IPS-20b (cell line): Measurements from ENCODE around the gene MSL3B.

Source experiments
- H3K27ac ChIP-seq: one replicate; pipeline ENCODE4 v1.5.1; 2013; ENCODE audit warnings: low read length
- H3K27me3 ChIP-seq: 2 replicates; pipeline ENCODE4 v1.6.1; 2013; ENCODE audit warnings: mild to moderate bottlenecking, low read length, inconsistent platforms; ENCODE audit not compliant: insufficient read depth
- H3K36me3 ChIP-seq: 2 replicates; pipeline ENCODE4 v1.6.1; 2013; ENCODE audit warnings: low read depth, mild to moderate bottlenecking, inconsistent platforms, low read length, moderate library complexity; ENCODE audit not compliant: insufficient read depth
- H3K4me1 ChIP-seq: 2 replicates; pipeline ENCODE4 v1.6.1; 2013; ENCODE audit warnings: mild to moderate bottlenecking, control low read depth, inconsistent platforms, low read length, moderate library complexity; ENCODE audit not compliant: insufficient read depth
- H3K4me3 ChIP-seq: 2 replicates; pipeline ENCODE4 v1.5.1; 2013; ENCODE audit warnings: mild to moderate bottlenecking, low read length, inconsistent platforms
- H3K9ac ChIP-seq: 2 replicates; pipeline ENCODE4 v1.6.1; 2013; ENCODE audit warnings: low read depth, mild to moderate bottlenecking, inconsistent platforms, low read length, moderate library complexity
- H3K9me3 ChIP-seq: 2 replicates; pipeline ENCODE4 v1.6.1; 2013; ENCODE audit warnings: mild to moderate bottlenecking, low read depth, low read length, inconsistent platforms; ENCODE audit not compliant: insufficient read depth

Gene MSL3B

DNA sequence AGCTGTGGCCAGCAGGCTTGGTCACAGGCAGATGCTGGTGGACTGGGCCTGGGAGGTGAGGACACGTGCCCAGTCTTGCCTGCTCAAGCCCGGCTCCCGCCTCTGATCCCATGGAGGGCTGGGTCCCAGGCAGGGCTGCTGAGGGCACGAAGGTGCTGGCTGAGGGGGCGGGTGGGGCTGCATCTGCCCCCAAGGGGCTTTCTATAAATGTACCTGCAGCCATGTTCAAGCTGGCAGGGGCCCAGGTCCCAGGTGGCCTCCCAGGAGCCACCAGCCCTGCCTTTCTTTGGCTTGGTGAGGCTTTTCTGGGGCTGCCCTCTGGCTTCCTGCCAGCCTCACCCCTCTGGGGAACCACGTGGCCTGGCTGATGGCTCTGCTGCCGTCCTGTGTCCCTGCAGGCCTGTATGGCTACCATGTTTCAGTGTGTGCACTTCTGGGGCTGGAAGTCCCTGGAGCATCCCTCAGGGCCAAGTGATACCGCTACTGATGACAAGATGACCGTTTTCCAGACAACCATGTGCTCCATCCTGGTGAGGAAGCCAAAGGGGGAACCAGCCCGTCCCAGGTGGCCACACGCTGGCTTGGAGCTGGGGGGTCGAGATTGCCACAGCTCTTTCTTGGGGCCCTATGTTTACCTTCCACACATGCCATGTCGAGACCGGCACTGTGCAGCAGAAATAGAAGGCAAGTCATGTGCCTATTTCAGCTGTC is 37.0 kb downstream of the MSL3B start:
- no peak overlapping the region for H3K27ac ChIP-seq
- no peaks in the 10 kb centered on the region for H3K9me3 ChIP-seq
- no peak overlapping the region for H3K4me3 ChIP-seq
- no peaks in the 10 kb centered on the region; the same call in 1 of the 2 replicates for H3K4me1 ChIP-seq
- peaks cover 24% of the 10 kb centered on the region for H3K36me3 ChIP-seq
- H3K9ac ChIP-seq, result no peak overlapping the region
- H3K27me3 ChIP-seq, result no peaks in the 10 kb centered on the region

DNA sequence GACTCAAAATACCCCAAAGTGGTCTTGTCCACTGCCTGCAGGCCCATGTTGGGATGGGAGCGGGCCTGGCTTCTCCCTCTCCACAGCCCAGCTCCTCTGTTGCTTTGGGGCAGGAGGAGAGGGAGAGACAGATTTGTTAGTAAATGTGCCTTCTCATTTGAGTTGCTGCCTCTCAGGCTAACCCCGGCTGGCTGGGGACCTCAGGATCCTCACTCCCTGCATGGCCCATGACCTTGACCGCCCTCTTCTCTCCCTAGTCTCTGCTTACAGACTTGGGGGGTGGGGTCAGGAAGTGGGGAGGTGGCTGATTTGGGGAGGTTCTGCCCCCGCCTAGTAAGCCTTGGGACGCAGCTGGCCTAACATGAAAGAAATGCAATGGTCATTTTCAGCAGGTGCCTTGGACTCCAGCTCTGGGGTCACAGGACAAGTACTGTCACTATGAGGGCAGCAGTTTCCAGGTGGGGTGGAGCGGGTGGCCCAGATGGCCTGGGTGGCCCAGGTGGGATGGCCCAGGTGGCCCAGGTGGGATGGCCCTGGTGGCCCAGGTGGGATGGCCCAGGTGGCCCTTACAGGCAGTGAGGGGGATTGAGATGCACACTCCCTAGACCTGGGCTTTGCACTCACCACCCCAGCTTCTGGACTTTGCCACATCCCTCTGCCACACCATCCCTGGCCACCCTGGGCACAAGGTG is 37.9 kb downstream of the MSL3B start:
- Histone ChIP-seq H3K27me3 (no peaks in the 10 kb centered on the region), H3K9ac (no peak overlapping the region), H3K4me1 (no peaks in the 10 kb centered on the region; the same call in 1 of the 2 replicates), H3K4me3 (no peak overlapping the region), H3K36me3 (peaks cover 15% of the 10 kb centered on the region), H3K9me3 (no peaks in the 10 kb centered on the region), H3K27ac (no peak overlapping the region)

DNA sequence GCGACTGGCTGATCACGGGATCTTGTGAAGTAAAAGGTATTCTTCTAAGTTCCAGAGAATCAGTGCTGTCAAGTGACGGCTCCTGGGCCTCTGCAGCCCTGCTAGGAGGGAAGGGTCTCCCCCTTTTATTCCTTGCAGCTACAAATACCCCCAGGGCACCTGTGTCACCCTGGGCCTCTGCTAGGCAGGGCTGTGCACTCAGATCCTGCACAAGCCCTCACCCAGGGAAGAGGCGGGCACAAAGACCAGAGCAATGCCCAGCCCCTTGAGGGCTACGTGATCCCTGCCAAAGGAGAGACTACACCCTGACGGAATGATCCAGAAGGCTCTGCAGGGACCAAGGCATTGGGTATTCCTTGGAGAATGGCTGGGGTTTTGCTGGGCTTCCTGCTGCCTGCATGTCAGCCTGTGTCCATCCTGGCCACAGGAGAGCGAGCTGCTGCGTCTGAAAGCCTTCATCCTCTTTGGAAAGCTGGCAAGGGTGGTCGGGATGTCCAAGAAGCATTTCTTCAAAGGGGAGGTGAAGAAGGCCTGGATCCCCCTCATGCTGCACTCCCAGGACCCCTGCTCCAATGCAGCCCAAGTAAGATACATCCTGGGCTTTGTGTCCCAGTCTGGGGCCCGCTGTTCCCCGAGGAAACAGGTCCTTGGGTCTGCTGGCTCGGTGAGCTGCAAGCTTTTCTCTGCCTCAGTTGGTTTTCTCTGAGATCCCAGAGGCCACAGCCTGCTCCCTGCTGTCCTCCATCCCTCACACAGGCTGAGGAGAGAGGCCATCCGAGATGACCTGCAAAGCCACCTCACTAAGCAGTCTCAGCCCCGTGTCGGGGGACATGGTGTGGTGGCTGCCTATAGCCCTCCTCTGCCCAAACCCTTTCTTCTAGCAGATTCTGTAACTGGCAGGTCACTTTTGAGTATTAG is 38.7 kb downstream of the MSL3B start:
- Histone ChIP-seq H3K27me3 (no peaks in the 10 kb centered on the region), H3K27ac (no peak overlapping the region), H3K9me3 (no peaks in the 10 kb centered on the region), H3K4me1 (no peaks in the 10 kb centered on the region; the same call in 1 of the 2 replicates), H3K36me3 (peaks cover 7% of the 10 kb centered on the region), H3K4me3 (no peak overlapping the region), H3K9ac (no peak overlapping the region)

DNA sequence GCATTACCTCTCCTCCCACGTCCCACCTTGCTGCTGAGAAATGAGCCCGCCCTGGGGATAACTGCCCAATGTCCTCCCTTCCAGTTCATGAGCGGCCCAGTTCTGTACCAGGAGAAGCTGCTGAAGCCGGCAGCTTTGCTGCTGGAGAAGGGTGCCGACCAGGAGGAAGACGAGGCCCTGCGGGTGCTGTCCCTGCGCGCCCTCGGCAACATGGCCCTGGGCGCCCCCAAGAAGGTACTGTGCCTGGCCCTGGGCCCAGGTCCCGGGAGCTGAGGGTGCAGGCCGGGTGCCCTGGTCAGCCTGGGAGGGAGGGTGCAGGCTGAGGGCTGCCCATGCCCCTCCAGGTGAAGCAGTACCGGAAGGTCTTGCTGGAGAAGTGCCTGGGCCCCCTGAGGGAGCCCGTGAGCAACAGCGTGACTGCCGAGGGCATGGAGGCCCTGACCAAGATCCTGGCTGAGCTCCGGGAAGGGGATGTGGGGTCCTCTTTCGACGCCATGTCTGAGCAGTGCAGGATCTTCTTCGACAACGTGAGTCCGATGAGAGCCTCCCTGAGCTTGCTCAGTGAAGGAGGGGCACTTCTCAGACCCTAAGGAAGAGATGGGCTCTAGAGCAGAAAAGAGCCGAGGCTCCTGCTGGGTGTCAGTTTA is 39.5 kb downstream of the MSL3B start:
- Histone ChIP-seq H3K4me1 (no peaks in the 10 kb centered on the region; the same call in 1 of the 2 replicates), H3K27ac (no peak overlapping the region), H3K9me3 (no peaks in the 10 kb centered on the region)

DNA sequence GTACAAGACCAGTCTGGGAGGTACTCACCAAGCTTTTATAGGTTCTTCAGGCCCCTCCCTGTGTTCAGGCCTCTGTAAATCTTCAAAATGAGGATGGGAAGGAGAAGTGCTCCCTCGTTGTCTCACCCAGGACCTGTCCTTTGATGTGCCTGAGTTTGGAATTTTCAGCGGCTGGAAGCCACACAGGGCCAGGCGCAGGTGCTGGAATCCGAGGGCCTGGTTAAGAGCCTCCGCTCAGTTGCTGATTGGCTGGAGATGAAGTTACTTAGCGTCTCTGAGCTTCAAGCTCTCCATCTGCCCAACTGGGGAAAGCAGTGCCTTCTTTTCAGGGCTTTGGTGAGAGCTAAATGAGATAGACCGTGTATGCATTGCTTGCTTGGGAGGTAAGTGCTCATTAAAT is 43.8 kb downstream of the MSL3B start:
- no peaks in the 10 kb centered on the region for H3K9me3 ChIP-seq
- H3K36me3 ChIP-seq, result no peaks in the 10 kb centered on the region
- no peak overlapping the region for H3K27ac ChIP-seq
- H3K4me1 ChIP-seq, result no peaks in the 10 kb centered on the region
- H3K4me3 ChIP-seq, result no peak overlapping the region
- no peak overlapping the region for H3K9ac ChIP-seq
- H3K27me3 ChIP-seq, result no peaks in the 10 kb centered on the region

More for the DNA sequence above, 39.5 kb downstream of the MSL3B start:
- Histone ChIP-seq H3K9ac (no peak overlapping the region), H3K27me3 (no peaks in the 10 kb centered on the region), H3K36me3 (no peaks in the 10 kb centered on the region), H3K4me3 (no peak overlapping the region)

DNA sequence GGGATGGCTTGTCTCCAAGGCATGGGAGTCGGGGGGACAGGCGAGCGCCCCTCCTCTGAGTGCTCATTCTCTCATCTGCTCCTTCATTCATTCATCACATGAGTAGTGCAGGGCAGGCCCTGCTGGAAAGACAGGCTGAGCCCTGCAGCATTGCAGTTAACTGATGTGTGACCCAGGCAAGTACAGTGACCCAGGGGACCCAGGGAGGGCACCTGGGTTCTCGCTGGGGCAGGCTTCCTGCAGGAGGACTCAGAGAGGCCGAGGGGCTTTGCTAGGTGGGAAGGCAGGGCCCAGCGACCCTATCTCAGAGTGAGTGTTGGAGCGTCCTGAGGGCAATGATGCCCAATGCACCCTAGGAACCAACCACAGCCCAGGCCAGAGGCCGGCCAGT is 44.5 kb downstream of the MSL3B start:
- H3K27ac ChIP-seq, result no peak overlapping the region
- H3K9ac ChIP-seq, result no peak overlapping the region
- H3K4me3 ChIP-seq, result no peak overlapping the region
- no peaks in the 10 kb centered on the region for H3K4me1 ChIP-seq
- no peaks in the 10 kb centered on the region for H3K9me3 ChIP-seq
- no peaks in the 10 kb centered on the region for H3K27me3 ChIP-seq
- no peaks in the 10 kb centered on the region for H3K36me3 ChIP-seq

DNA sequence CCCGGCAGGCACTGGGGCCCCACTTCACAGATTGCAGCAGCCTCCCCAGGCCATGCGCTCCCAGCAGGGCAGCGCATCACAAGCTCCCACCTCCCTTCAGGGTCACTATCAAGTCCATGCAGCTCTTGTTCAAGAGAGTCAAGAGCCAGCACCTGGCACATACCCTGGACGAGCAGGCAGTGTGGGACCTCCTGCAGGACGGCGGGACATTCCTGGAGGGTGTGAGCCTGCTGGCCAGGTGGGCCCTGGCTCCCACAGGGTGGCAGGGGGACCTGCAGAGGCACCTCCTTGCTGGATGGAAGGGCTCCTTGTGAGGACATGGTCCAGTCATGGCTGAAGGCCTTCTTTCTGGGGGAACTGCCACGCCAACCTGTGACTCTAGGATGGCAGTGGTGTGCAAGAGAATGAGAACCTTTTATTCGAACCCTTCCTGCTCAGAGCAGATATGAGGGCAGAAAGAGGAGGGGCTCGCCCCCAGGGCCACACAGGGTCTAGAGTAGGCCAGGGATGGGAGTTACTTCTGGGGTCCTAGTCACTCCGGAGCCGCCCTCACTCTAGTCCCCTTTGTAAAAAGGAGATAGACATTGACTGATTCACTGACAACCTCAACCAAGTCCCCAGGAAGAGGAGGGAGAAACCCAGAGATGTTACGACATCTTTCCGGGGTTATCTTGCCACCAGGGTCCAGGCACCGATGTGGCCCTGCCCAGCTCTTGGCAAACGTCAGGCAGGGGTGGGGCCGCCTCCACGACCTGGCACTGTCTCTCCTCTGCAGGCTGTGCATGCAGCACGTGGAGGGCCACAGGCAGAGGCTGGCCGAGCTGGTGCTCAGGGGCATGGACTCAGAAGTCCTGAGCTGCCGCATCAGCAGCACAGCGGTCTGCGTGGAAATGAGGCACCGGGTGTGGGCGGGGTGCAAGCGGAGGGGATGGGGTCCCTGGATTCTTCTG is 45.1 kb downstream of the MSL3B start:
- Histone ChIP-seq H3K4me3 (no peak overlapping the region), H3K36me3 (no peaks in the 10 kb centered on the region), H3K27ac (no peak overlapping the region), H3K4me1 (no peaks in the 10 kb centered on the region), H3K27me3 (no peaks in the 10 kb centered on the region), H3K9me3 (no peaks in the 10 kb centered on the region), H3K9ac (no peak overlapping the region)

DNA sequence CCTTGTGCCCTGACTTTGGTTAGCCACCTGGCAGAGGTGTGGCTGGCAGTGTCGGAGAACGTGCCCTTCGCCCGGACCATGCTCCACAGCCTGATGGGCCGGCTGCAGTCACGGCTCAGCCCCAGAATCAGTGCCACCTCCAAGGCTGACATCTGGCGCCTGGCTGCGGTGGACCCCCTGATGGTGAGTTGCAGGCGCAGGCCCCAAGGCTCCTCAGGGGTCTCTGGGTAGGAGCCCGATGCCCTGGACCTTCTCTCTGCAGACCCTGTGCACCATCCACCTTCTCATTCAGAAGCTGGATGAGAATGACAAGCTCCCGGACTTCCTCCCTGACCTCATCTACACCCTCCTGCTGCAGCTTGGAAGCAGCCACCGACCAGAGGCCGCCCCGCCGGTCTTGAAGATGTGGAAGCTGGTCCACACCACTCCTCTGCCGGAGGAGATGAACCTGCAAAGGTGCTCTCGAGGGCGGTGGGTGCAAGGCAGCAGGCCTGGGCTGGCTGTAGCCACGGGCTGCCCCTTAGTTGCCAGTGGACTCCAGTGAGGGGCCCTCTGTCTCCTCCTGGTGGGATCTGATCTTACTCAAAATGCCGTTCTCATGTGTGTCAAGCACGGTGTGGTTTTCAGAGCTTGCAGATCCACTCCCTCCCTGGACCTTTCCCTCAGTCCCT is 46.0 kb downstream of the MSL3B start:
- Histone ChIP-seq H3K4me3 (no peak overlapping the region), H3K36me3 (no peaks in the 10 kb centered on the region), H3K9ac (no peak overlapping the region), H3K27me3 (no peaks in the 10 kb centered on the region), H3K27ac (no peak overlapping the region), H3K9me3 (no peaks in the 10 kb centered on the region), H3K4me1 (no peaks in the 10 kb centered on the region)

DNA sequence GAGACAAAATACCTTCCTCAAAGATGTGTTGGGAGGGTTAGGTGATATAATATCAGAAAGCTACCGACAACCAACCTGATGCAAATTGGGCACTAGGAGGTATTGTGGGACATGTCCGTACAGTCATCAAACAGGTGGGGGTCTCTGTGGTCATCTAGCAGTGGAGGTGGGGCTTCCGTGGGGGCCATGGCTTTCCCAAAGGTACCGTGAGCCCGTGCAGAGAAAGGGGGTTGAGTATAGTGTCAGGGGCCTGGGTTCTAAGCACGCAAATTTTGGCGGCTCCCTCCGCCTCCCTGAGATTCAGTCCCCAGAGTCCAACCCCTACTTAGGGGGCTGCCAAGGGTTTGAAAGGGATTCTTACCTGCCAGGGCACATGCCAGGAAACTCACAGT is 46.5 kb downstream of the MSL3B start:
- H3K27ac ChIP-seq, result no peak overlapping the region
- H3K36me3 ChIP-seq, result no peaks in the 10 kb centered on the region
- no peak overlapping the region for H3K9ac ChIP-seq
- H3K27me3 ChIP-seq, result no peaks in the 10 kb centered on the region
- H3K4me1 ChIP-seq, result no peaks in the 10 kb centered on the region
- no peak overlapping the region for H3K4me3 ChIP-seq
- no peaks in the 10 kb centered on the region for H3K9me3 ChIP-seq

DNA sequence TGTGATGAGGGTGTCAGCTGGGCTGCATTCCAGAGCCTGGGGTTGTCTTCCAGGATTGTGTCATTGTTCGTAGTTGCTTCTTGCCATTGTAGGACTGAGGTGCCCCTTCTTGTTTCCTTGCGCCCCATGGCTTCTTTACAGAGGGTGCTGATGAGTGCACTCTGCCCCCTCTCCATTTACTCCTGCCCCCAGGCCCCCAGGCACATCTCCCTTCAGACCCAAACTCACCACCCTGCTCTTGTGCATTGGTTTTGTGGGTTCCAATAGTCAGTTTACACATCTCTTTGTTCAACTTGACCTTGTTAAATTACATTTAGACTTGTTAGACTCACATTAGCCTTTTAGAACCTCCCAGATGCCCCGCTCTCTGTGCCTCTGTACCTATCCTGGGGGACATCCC is 47.0 kb downstream of the MSL3B start:
- H3K4me3 ChIP-seq, result no peak overlapping the region
- H3K27ac ChIP-seq, result no peak overlapping the region
- no peaks in the 10 kb centered on the region for H3K9me3 ChIP-seq
- no peaks in the 10 kb centered on the region for H3K27me3 ChIP-seq
- no peak overlapping the region for H3K9ac ChIP-seq
- no peaks in the 10 kb centered on the region for H3K4me1 ChIP-seq
- no peaks in the 10 kb centered on the region for H3K36me3 ChIP-seq
